Right renal pelvis (tissue), 4 donors: ENCODE measurements around the gene ANKRD44. TPM values are rescaled to one million over a fixed set of nuclear protein-coding genes. Genes with fewer than 3 reads are reported as not detected.

ENCODE experiments used
- DNase-seq, 4 donors: peaks; one replicate each; pipeline ENCODE4 v3.0.0-alpha.2; 2013; ENCODE audit warnings: low read depth in 4 of 4, low spot score in 3 of 4, missing footprints in 1 of 4
- polyA plus RNA-seq, 4 donors: library from polyadenylated mRNA; unstranded; fragments of 120-200 nt; gene quantifications; one replicate each; pipeline ENCODE4 v1.2.1, GENCODE V29; 2013; ENCODE audit not compliant: insufficient read length in 4 of 4

The ANKRD44 gene
- polyA plus RNA-seq, 4 donors: 9.2 to 13.9 (median 10.7) TPM

- peak in 3 of 4 donors; percentile 58 to 63 (median 62) for DNase-seq
Measured at GRCh38 chr2:197092431-197092830, 218.1 kb downstream of the ANKRD44 start.

GRCh38 chr2:197090742-197091367 lies 219.7 kb downstream of the ANKRD44 start:
- DNase-seq: no peak

GRCh38 chr2:197089655-197090054 lies 220.9 kb downstream of the ANKRD44 start:
- DNase-seq: no peak

DNA sequence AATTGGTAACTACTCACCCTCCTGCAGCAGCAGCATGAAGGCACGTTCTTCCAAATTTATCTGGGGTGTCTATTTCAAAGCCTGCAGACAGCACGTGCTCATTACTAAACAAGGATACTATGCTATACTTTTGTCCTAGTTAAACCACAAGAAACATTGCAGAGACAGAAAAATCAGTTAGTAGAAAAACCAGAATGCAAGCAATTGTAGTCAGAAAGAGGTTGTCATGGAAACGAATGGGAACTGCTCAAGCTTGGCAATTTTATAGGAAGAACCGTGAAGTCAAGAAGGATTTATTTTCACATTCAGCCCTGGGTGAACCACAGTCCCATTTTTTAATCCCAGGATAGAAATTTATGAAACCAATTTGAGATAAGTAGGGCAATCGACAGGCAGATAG lies 221.9 kb downstream of the ANKRD44 start:
- DNase-seq: no peak

- no peak for DNase-seq
Measured at GRCh38 chr2:197086500-197086899, 224.1 kb downstream of the ANKRD44 start.

- no peak for DNase-seq
Measured at GRCh38 chr2:197085665-197086064, 224.9 kb downstream of the ANKRD44 start.

- no peak for DNase-seq
Measured at GRCh38 chr2:197081294-197081693, 229.3 kb downstream of the ANKRD44 start.

GRCh38 chr2:197080578-197081216 lies 229.9 kb downstream of the ANKRD44 start:
- DNase-seq: no peak

DNA sequence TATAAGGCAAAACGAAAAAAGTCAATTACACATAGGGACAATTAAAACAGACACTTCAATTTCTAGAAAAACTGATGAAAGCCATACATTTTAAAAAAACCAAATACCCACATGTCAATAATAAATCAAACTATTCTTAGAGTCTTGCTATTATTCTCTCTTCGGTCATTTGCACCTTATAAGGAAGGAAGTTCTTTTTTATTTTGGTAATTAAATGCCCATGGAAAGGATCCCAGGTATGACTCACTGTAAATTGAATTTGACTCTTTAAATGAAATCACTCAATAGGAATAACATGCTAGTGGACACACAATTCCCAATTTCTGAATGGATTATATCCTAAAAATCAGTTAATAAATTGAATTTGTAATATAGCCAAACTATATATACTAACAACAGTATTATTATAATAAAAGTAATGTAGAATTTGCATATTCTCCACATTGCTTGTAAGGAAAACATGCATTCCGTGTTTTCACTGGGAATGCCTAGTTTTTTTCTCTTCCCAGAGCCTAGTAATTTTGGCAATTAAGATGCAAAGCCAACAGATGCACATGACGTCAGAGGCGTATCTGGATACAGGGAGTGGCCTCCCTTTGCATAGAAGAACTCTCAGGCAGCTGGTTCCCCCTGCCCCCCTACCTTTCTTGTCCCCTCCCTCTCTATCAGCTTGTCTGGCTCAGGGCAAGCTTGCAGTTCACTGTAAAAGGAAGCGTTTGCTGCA lies 230.6 kb downstream of the ANKRD44 start:
- DNase-seq: no peak

- no peak for DNase-seq
Measured at GRCh38 chr2:197079414-197079813, 231.2 kb downstream of the ANKRD44 start.

- no peak for DNase-seq
Measured at GRCh38 chr2:197078535-197078934, 232.0 kb downstream of the ANKRD44 start.

- DNase-seq: no peak
Measured at GRCh38 chr2:197077336-197077735, 233.2 kb downstream of the ANKRD44 start.

DNA sequence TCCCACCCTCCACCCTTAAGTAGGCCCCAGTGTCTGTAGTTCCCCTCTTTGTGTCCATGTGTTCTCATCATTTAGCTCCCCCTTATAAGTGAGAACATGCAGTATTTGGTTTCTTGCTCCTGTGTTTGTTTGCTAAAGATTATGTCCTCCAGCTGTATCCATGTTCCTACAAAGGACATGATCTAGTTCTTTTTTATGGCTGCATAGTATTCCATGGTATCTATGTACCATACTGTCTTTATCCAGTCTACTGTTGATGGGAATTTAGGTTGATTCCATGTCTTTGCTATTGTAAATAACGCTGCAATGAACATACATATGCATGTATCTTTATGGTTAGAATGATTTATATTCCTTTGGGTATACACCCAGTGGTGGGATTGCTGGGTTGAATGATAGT lies 233.9 kb downstream of the ANKRD44 start:
- no peak for DNase-seq

GRCh38 chr2:197075754-197076337 lies 234.7 kb downstream of the ANKRD44 start:
- no peak for DNase-seq

DNA sequence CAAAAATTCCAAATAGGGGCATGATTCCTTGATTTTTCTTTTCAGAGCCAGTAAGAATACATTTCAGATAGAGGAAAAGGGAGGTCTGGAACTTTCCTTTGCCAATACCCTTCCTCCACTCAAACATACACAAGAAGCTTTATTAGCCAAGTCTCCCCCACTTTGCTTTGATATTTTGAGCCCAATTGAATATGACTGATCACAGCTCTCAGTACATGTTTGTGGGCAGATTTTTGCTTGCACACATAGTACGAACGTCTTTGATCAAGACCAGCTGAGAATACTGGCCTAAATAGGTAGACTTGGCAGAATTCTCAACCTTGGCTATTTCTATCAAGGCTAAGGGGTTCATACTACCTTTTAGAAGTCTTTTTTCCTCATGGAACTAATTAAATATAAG lies 235.3 kb downstream of the ANKRD44 start:
- DNase-seq: no peak

GRCh38 chr2:197073701-197074433 lies 236.7 kb downstream of the ANKRD44 start:
- no peak for DNase-seq

DNA sequence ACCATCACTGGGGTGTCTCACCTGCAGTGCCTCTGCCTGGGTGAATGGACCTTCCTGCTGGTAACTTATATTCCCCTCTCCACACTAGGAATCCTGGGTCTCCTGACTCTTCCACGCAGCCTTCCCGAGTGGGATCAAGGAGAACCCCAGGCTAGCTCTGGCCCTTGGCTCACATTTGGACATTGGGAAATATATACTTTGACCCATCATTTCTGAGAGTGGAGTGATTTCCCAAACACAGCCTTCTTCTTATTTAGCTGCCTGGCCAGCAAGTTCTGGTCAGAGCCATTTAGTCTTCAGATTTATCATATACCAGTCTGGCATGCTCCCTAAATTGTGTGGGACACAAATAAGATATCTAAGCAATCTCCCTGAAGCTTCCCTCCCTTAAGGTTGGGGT lies 237.3 kb downstream of the ANKRD44 start:
- no peak for DNase-seq

DNA sequence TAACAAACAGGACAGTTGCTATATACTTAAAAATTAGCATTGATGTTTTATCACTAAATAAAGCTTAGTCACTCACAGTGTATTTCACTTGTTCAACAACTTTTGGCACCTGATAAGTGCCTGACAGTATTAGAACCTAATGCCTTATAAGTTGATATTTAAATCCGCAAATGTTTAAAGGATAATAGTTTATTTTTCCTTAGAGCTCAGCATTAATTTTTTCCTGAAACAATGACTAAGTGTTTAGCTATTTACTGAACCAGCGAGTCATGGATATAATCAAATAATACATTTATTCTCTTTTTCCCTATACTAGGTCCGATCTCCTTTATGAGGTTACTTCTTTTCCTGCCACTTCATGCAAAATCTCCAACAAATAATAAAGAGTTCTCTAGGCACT lies 238.0 kb downstream of the ANKRD44 start:
- DNase-seq: no peak

DNA sequence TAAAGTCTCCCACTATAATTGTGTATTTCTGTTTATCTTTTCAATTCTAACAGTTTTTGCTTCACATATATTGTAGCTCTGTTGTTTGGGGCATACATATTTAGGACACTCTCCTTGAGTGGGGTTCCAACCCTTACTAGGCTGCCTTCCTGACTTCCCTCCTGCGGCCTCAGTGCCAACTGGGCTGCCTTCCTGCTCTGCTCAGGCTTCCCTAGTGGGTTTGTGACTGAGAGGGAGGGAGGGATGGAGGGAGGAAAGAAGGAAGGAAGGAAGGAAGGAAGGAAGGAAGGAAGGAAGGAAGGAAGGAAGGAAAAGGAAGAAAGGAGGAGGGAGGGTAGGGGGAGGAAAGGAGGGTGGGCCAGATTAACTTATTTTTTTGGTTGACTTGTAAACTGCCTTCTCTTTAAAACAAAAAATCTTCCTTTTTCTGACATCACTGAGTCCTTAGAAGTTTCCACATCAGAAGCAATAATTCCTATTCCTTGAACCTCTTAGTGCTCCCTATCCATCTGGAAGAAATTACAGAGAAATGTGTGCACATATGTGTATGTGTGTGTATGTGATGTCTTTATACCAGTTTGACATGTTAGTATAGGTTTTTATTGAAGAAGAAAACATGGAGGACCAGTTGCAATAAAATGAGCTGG lies 238.7 kb downstream of the ANKRD44 start:
- no peak for DNase-seq

GRCh38 chr2:197071213-197071612 lies 239.4 kb downstream of the ANKRD44 start:
- no peak for DNase-seq
